Right atrium auricular region (tissue), 2 donors: ENCODE measurements around the gene CAMSAP3. TPM values are rescaled to one million over a fixed set of nuclear protein-coding genes. Genes with fewer than 3 reads are reported as not detected.

Source experiments
- DNase-seq: peaks from one replicate; pipeline ENCODE4 v3.0.0-alpha.2; 2019; ENCODE audit warnings: low spot score
- H3K27ac ChIP-seq, 2 donors: fragments of 200-600 bp; sonication (generic); 1 replicate in 1 of 2; 2 replicates in 1 of 2; pipeline ENCODE4 v1.5.1; 2016 to 2019
- H3K27me3 ChIP-seq, 2 donors: fragments of 200-600 bp; sonication (generic); one replicate each; pipeline versions ENCODE4 v1.5.1 to v1.6.0; 2017 to 2019
- H3K36me3 ChIP-seq: fragments of 200-600 bp; sonication (generic); one replicate; pipeline ENCODE4 v1.5.1; 2016
- H3K4me1 ChIP-seq, 2 donors: fragments of 200-600 bp; sonication (generic); one replicate each; pipeline versions ENCODE4 v1.5.1 to v1.6.0; 2017 to 2019
- H3K4me3 ChIP-seq, 2 donors: fragments of 200-600 bp; sonication (generic); 1 replicate in 1 of 2; 2 replicates in 1 of 2; pipeline ENCODE4 v1.5.1; 2017 to 2019; ENCODE audit warnings: mild to moderate bottlenecking in 1 of 2, moderate library complexity in 1 of 2
- H3K9me3 ChIP-seq, 2 donors: fragments of 200-600 bp; sonication (generic); one replicate each; pipeline ENCODE4 v1.5.1; 2019
- total RNA-seq, 2 donors: library from RNA; depleted of rRNA; stranded (reverse); fragments of >200 nt; gene quantifications; one replicate each; pipeline ENCODE4 v1.1.0, GENCODE V29; 2016
- TF ChIP-seq, protein P1 (sequence below), 2 donors: fragments of 200-600 bp; sonication (generic); IDR thresholded peaks; one replicate each; pipeline ENCODE4 v1.5.1; 2019; ENCODE audit warnings: antibody characterized with exemption in 2 of 2

CAMSAP3 gene
- total RNA-seq, 2 donors from 2014 or later: 0.26 to 0.55 TPM

GRCh38 chr19:7648265-7649014 lies 52.8 kb downstream of the CAMSAP3 start:
- peaks cover 0 to 8% of the 10 kb centered on the region in 2 donors for H3K4me1 ChIP-seq
- DNase-seq: no peak
- no peaks in the 10 kb centered on the region for H3K36me3 ChIP-seq
- H3K9me3 ChIP-seq: no peaks in the 10 kb centered on the region
- TF ChIP-seq, protein P1, sequence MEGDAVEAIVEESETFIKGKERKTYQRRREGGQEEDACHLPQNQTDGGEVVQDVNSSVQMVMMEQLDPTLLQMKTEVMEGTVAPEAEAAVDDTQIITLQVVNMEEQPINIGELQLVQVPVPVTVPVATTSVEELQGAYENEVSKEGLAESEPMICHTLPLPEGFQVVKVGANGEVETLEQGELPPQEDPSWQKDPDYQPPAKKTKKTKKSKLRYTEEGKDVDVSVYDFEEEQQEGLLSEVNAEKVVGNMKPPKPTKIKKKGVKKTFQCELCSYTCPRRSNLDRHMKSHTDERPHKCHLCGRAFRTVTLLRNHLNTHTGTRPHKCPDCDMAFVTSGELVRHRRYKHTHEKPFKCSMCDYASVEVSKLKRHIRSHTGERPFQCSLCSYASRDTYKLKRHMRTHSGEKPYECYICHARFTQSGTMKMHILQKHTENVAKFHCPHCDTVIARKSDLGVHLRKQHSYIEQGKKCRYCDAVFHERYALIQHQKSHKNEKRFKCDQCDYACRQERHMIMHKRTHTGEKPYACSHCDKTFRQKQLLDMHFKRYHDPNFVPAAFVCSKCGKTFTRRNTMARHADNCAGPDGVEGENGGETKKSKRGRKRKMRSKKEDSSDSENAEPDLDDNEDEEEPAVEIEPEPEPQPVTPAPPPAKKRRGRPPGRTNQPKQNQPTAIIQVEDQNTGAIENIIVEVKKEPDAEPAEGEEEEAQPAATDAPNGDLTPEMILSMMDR (IDR thresholded peaks at IDR 0.05): no peak
- H3K27me3 ChIP-seq: no peaks in the 10 kb centered on the region
- H3K27ac ChIP-seq: no peak overlapping the region
- H3K4me3 ChIP-seq: no peak overlapping the region

- Histone ChIP-seq H3K27me3 (no peaks in the 10 kb centered on the region), H3K9me3 (no peaks in the 10 kb centered on the region), H3K36me3 (no peaks in the 10 kb centered on the region), H3K27ac (no peak overlapping the region), H3K4me1 (peaks cover 0 to 8% of the 10 kb centered on the region in 2 donors), H3K4me3 (no peak overlapping the region)
- TF ChIP-seq, protein P1 (IDR thresholded peaks at IDR 0.05): no peak
- DNase-seq: no peak
Measured at GRCh38 chr19:7650148-7650547, 54.5 kb downstream of the CAMSAP3 start.

GRCh38 chr19:7652061-7652641 lies 56.5 kb downstream of the CAMSAP3 start:
- DNase-seq: peak; percentile 81
- no peaks in the 10 kb centered on the region for H3K27me3 ChIP-seq
- no peaks in the 10 kb centered on the region for H3K36me3 ChIP-seq
- H3K4me1 ChIP-seq: peaks cover 0 to 8% of the 10 kb centered on the region in 2 donors
- peak overlapping the region in 1 of 2 donors; percentile 35 for H3K4me3 ChIP-seq
- no peaks in the 10 kb centered on the region for H3K9me3 ChIP-seq
- H3K27ac ChIP-seq: no peak overlapping the region
- TF ChIP-seq, protein P1 (IDR thresholded peaks at IDR 0.05): peak; percentile 97 to 98

- Histone ChIP-seq H3K4me3 (no peak overlapping the region), H3K4me1 (peaks cover 0 to 8% of the 10 kb centered on the region in 2 donors), H3K9me3 (no peaks in the 10 kb centered on the region), H3K27me3 (no peaks in the 10 kb centered on the region), H3K36me3 (no peaks in the 10 kb centered on the region), H3K27ac (no peak overlapping the region)
- TF ChIP-seq, protein P1 (IDR thresholded peaks at IDR 0.05): no peak
- no peak for DNase-seq
Measured at GRCh38 chr19:7654401-7654800, 58.7 kb downstream of the CAMSAP3 start.

- TF ChIP-seq, protein P1 (IDR thresholded peaks at IDR 0.05): no peak
- Histone ChIP-seq H3K9me3 (no peaks in the 10 kb centered on the region), H3K36me3 (no peaks in the 10 kb centered on the region), H3K4me3 (no peak overlapping the region), H3K27ac (no peak overlapping the region), H3K27me3 (no peaks in the 10 kb centered on the region), H3K4me1 (peaks cover 0 to 8% of the 10 kb centered on the region in 2 donors)
- no peak for DNase-seq
Measured at GRCh38 chr19:7655581-7655980, 59.9 kb downstream of the CAMSAP3 start.
